Type B pancreatic cell (in vitro differentiated cells): ENCODE measurements around the gene SNED1. TPM values are rescaled to one million over a fixed set of nuclear protein-coding genes. Genes with fewer than 3 reads are reported as not detected.

Experiments used
- DNase-seq: peaks from one replicate; pipeline ENCODE4 v3.0.0; 2021; ENCODE audit warnings: mixed read lengths; ENCODE audit not compliant: unreplicated experiment; ENCODE audit errors: extremely low spot score
- H3K27ac Mint-ChIP-seq: 2 replicates; pipeline ENCODE4 v1.8.0; 2021; ENCODE audit warnings: mild to moderate bottlenecking, mixed read lengths
- H3K27me3 Mint-ChIP-seq: 2 replicates; pipeline ENCODE4 v1.8.0; 2021; ENCODE audit warnings: mixed read lengths
- H3K36me3 Mint-ChIP-seq: 2 replicates; pipeline ENCODE4 v1.8.0; 2021; ENCODE audit warnings: mixed read lengths
- H3K4me1 Mint-ChIP-seq: one replicate; pipeline ENCODE4 v1.8.0; 2021; ENCODE audit warnings: mixed read lengths; ENCODE audit not compliant: unreplicated experiment
- H3K4me3 Mint-ChIP-seq: 2 replicates; pipeline ENCODE4 v1.8.0; 2021; ENCODE audit warnings: mild to moderate bottlenecking, mixed read lengths
- H3K9me3 Mint-ChIP-seq: 2 replicates; pipeline ENCODE4 v1.8.0; 2021; ENCODE audit warnings: mixed read lengths
- total RNA-seq: library from RNA; stranded (reverse); gene quantifications from 2 replicates; pipeline ENCODE4 v1.2.1, GENCODE V29; 2021; ENCODE audit warnings: low replicate concordance
- TF ChIP-seq, protein P1 (sequence below): fragments of 200-600 bp; sonication (generic); conservative IDR thresholded peaks from 2 replicates; pipeline ENCODE4 v1.5.0; 2021; ENCODE audit warnings: antibody characterized with exemption, mild to moderate bottlenecking

SNED1 gene
- total RNA-seq, 1 donor from 2014 or later: 140 TPM

DNA sequence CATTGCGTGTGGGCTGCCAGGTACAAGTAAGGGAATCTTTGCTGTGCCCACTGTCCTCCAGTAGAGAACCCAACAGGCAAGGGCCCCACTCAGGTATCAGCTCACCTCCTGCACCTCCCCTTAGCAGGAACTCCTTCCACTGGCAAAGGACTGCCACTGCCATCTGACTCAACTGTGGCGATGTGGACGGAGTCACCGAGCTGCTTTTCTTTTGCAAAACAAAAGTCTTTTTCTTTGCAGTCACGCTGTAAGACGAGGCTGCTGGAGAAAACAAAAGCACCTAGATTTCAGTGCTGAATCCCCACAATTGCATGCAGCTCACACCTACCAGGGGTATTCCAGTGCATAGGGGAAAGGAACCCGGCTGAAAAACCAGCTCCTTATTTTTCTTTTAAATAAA, 95.8 kb downstream of the SNED1 start:
- Mint-ChIP-seq H3K27ac (no peak overlapping the region), H3K4me1 (no peaks in the 10 kb centered on the region), H3K36me3 (peaks cover 20% of the 10 kb centered on the region), H3K4me3 (no peak overlapping the region), H3K27me3 (no peaks in the 10 kb centered on the region), H3K9me3 (no peaks in the 10 kb centered on the region)
- TF ChIP-seq, protein P1, sequence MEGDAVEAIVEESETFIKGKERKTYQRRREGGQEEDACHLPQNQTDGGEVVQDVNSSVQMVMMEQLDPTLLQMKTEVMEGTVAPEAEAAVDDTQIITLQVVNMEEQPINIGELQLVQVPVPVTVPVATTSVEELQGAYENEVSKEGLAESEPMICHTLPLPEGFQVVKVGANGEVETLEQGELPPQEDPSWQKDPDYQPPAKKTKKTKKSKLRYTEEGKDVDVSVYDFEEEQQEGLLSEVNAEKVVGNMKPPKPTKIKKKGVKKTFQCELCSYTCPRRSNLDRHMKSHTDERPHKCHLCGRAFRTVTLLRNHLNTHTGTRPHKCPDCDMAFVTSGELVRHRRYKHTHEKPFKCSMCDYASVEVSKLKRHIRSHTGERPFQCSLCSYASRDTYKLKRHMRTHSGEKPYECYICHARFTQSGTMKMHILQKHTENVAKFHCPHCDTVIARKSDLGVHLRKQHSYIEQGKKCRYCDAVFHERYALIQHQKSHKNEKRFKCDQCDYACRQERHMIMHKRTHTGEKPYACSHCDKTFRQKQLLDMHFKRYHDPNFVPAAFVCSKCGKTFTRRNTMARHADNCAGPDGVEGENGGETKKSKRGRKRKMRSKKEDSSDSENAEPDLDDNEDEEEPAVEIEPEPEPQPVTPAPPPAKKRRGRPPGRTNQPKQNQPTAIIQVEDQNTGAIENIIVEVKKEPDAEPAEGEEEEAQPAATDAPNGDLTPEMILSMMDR: no peak
- DNase-seq: no peak

- H3K4me3 Mint-ChIP-seq: no peak overlapping the region
- TF ChIP-seq, protein P1: no peak
- no peaks in the 10 kb centered on the region for H3K9me3 Mint-ChIP-seq
- H3K36me3 Mint-ChIP-seq: peaks cover 25% of the 10 kb centered on the region
- H3K4me1 Mint-ChIP-seq: no peaks in the 10 kb centered on the region
- H3K27ac Mint-ChIP-seq: no peak overlapping the region
- no peaks in the 10 kb centered on the region for H3K27me3 Mint-ChIP-seq
- no peak for DNase-seq
These were observed 96.6 kb downstream of the SNED1 start for GRCh38 chr2:241094924-241095420.

GRCh38 chr2:241095594-241096290, 97.3 kb downstream of the SNED1 start:
- Mint-ChIP-seq H3K4me3 (no peak overlapping the region), H3K9me3 (no peaks in the 10 kb centered on the region), H3K27ac (no peak overlapping the region), H3K4me1 (no peaks in the 10 kb centered on the region), H3K27me3 (no peaks in the 10 kb centered on the region), H3K36me3 (peaks cover 25% of the 10 kb centered on the region)
- TF ChIP-seq, protein P1: no peak
- no peak for DNase-seq

DNA sequence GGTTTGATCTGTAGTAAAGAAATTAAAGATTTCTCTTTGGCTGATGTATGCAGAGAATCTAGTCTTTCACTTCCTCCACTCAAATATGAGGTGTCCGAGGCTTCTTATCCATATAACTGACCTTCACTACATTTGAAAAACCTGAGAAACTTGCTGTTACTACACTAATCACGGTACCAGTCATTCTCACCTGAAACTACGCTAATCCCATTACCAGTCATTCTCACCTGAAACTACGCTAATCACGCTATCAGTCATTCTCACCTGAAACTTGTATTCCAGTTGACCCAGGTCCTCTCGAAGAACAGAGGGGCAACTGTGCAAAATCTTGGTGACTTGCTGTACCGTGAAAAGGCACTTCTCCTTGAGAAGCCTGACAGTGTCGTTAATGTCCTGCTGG, 98.6 kb downstream of the SNED1 start:
- Mint-ChIP-seq H3K27ac (no peak overlapping the region), H3K4me1 (no peaks in the 10 kb centered on the region), H3K27me3 (no peaks in the 10 kb centered on the region), H3K36me3 (peaks cover 22% of the 10 kb centered on the region), H3K9me3 (no peaks in the 10 kb centered on the region), H3K4me3 (no peak overlapping the region)
- TF ChIP-seq, protein P1: no peak
- no peak for DNase-seq

DNA sequence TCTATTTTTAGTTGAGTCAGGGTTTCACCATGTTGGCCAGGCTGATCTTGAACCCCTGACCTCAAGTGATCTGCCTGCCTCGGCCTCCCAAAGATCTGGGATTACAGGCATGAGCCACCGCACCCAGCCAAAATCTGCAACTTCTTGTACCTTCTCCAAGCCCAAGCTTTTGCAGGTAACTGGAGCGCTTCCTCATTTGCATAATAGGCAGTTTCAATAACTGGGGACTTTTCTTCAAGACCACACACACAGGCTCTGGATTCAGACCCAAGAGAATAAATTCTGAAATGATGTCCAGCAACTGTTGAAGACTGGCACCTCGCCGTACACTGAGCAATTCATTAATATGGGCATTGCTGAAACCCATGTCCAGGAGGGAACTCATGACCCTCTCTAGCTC, 100.8 kb downstream of the SNED1 start:
- no peak overlapping the region for H3K27ac Mint-ChIP-seq
- H3K9me3 Mint-ChIP-seq: no peaks in the 10 kb centered on the region
- peaks cover 22% of the 10 kb centered on the region for H3K36me3 Mint-ChIP-seq
- no peak for DNase-seq
- H3K4me1 Mint-ChIP-seq: no peaks in the 10 kb centered on the region
- TF ChIP-seq, protein P1: no peak
- no peaks in the 10 kb centered on the region for H3K27me3 Mint-ChIP-seq
- no peak overlapping the region for H3K4me3 Mint-ChIP-seq
